Choroid plexus epithelial cell (primary cell): Measurements from ENCODE around the gene KRT35.

Experiments
- DNase-seq: peaks from one replicate; pipeline ENCODE4 v3.0.0-alpha.2; 2010; ENCODE audit warnings: low read depth
- H3K4me3 ChIP-seq: 2 replicates; pipeline ENCODE4 v1.5.1; 2011; ENCODE audit warnings: low read depth, mild to moderate bottlenecking, control low read depth, low read length, moderate library complexity
- CTCF ChIP-seq: conservative IDR thresholded peaks from 2 replicates; pipeline ENCODE4 v1.5.1; 2011; ENCODE audit warnings: low read depth, mild to moderate bottlenecking, control low read depth, inconsistent platforms, low read length, moderate library complexity

Gene KRT35

GRCh38 chr17:41455236-41455635, 25.7 kb downstream of the KRT35 start:
- no peak overlapping the region for H3K4me3 ChIP-seq
- TF ChIP-seq CTCF = no peak
- no peak for DNase-seq

GRCh38 chr17:41453066-41453465, 27.9 kb downstream of the KRT35 start:
- DNase-seq = no peak
- H3K4me3 ChIP-seq = no peak overlapping the region
- TF ChIP-seq CTCF = no peak

GRCh38 chr17:41452281-41452680, 28.7 kb downstream of the KRT35 start:
- no peak overlapping the region for H3K4me3 ChIP-seq
- DNase-seq = no peak
- TF ChIP-seq CTCF = no peak

GRCh38 chr17:41451154-41451728, 29.7 kb downstream of the KRT35 start:
- H3K4me3 ChIP-seq = no peak overlapping the region
- TF ChIP-seq CTCF = no peak
- DNase-seq = peak; percentile 14

- DNase-seq = no peak
- H3K4me3 ChIP-seq = no peak overlapping the region
- TF ChIP-seq CTCF = no peak
Observed at GRCh38 chr17:41449008-41449407, 31.9 kb downstream of the KRT35 start.

- no peak overlapping the region for H3K4me3 ChIP-seq
- no peak for DNase-seq
- TF ChIP-seq CTCF = no peak
Observed at GRCh38 chr17:41448506-41448905, 32.4 kb downstream of the KRT35 start.

GRCh38 chr17:41446806-41447205, 34.1 kb downstream of the KRT35 start:
- no peak overlapping the region for H3K4me3 ChIP-seq
- no peak for TF ChIP-seq CTCF
- peak; percentile 76 for DNase-seq
